ENCODE data around the gene PEDS1.

- TF ChIP-seq CTCF (IDR thresholded peaks at IDR 0.05), result no peak
- TF ChIP-seq POLR2AphosphoS5 (IDR thresholded peaks at IDR 0.05), result no peak
These were observed 37.0 kb downstream of the PEDS1 start for GRCh38 chr20:50116368-50116999.

All from gastroesophageal sphincter (tissue), 3 donors.